Uterus (tissue), 2 donors: ENCODE measurements around the gene AMBRA1.

ENCODE experiments used
- CTCF ChIP-seq, 4 experiments: fragments of 200-600 bp in 2 of 4; fragments of 450-650 bp in 2 of 4; sonication (generic) in 2 of 4; IDR thresholded peaks; one replicate each; pipeline ENCODE4 v1.5.1; 2016 to 2019; ENCODE audit warnings: antibody characterized with exemption in 4 of 4, mild to moderate bottlenecking in 2 of 4, moderate library complexity in 1 of 4
- POLR2A ChIP-seq, 2 donors: fragments of 450-650 bp; IDR thresholded peaks; one replicate each; pipeline ENCODE4 v1.6.1; 2016; ENCODE audit warnings: antibody characterized with exemption in 2 of 2, mild to moderate bottlenecking in 1 of 2, moderate library complexity in 1 of 2

GRCh38 chr11:46574656-46575055 is 19.2 kb downstream of the AMBRA1 start:
- TF ChIP-seq CTCF (IDR thresholded peaks at IDR 0.05) (no peak), POLR2A (IDR thresholded peaks at IDR 0.05) (no peak)
